CD4-positive, alpha-beta T cell treated with Interleukin-6 at 100 ng/mL for 8 hours (primary cell): ENCODE measurements around the gene GPR119.
"Not testable (repeated sequence)": the region's sequence is repeated elsewhere in the genome, so short reads cannot be mapped to it uniquely, and the experiment has no call there.

Experiments used
- DNase-seq: peaks from one replicate; pipeline ENCODE4 v3.0.0-alpha.2; 2020; ENCODE audit warnings: mixed read lengths, low spot score

The GPR119 gene

GRCh38 chrX:130385520-130385919 lies at the start of gene GPR119:
Gene GPR119, minus strand, starts transcription at chrX:130385674. Its CDS starts 227 bp downstream, at chrX:130385447.
- DNase-seq, result no peak

GRCh38 chrX:130429236-130429635 lies 43.8 kb upstream of the GPR119 start:
- not testable (repeated sequence) for DNase-seq

- no peak for DNase-seq
These were observed 41.1 kb upstream of the GPR119 start for GRCh38 chrX:130426531-130426930.

GRCh38 chrX:130419263-130419662 lies 33.8 kb upstream of the GPR119 start:
- DNase-seq, result no peak

GRCh38 chrX:130418740-130419139 lies 33.3 kb upstream of the GPR119 start:
- no peak for DNase-seq

GRCh38 chrX:130418066-130418465 lies 32.6 kb upstream of the GPR119 start:
- no peak for DNase-seq

GRCh38 chrX:130416785-130417184 lies 31.3 kb upstream of the GPR119 start:
- DNase-seq, result no peak

GRCh38 chrX:130415201-130415600 lies 29.7 kb upstream of the GPR119 start:
- no peak for DNase-seq

- no peak for DNase-seq
These were observed 29.3 kb upstream of the GPR119 start for GRCh38 chrX:130414800-130415199.

GRCh38 chrX:130413415-130413814 lies 27.9 kb upstream of the GPR119 start:
- DNase-seq, result no peak

- DNase-seq, result no peak
These were observed 16.8 kb upstream of the GPR119 start for GRCh38 chrX:130402208-130402684.

GRCh38 chrX:130401415-130402207 lies 16.1 kb upstream of the GPR119 start, which contains the start of gene RBMX2:
Gene RBMX2, plus strand, starts transcription at chrX:130401987. Its CDS starts 46 bp downstream, at chrX:130402033.
- peak; percentile 73 for DNase-seq

- no peak for DNase-seq
These were observed 9.9 kb upstream of the GPR119 start for GRCh38 chrX:130395341-130395740.

- DNase-seq, result no peak
These were observed 8.1 kb upstream of the GPR119 start for GRCh38 chrX:130393451-130394074.

- no peak for DNase-seq
These were observed 934 bp upstream of the GPR119 start for GRCh38 chrX:130386408-130386808.

- no peak for DNase-seq
These were observed 7.3 kb downstream of the GPR119 start for GRCh38 chrX:130378024-130378669.

- no peak for DNase-seq
These were observed 9.4 kb downstream of the GPR119 start for GRCh38 chrX:130376077-130376476.

GRCh38 chrX:130352050-130352449 lies 33.4 kb downstream of the GPR119 start:
- DNase-seq, result not testable (repeated sequence)

GRCh38 chrX:130351567-130351966 lies 33.9 kb downstream of the GPR119 start:
- DNase-seq, result no peak

GRCh38 chrX:130347321-130347720 lies 38.2 kb downstream of the GPR119 start:
- no peak for DNase-seq

- no peak for DNase-seq
These were observed 42.1 kb downstream of the GPR119 start for GRCh38 chrX:130343411-130343810.

- no peak for DNase-seq
These were observed 45.2 kb downstream of the GPR119 start for GRCh38 chrX:130340271-130340670.
